Gastrocnemius medialis (tissue), 4 donors: ENCODE data around the gene PALD1. TPM values are rescaled to one million over a fixed set of nuclear protein-coding genes. Genes with fewer than 3 reads are reported as not detected.

Experiments used
- ATAC-seq, 2 donors: fragments of 150-250 bp; one replicate each; pipeline ENCODE4 v1.9.1; 2016
- DNase-seq, 2 donors: peaks; one replicate each; pipeline ENCODE4 v3.0.0-alpha.2; 2019
- H3K27ac ChIP-seq, 4 donors: fragments of 200-600 bp; sonication (generic); 1 replicate in 1 of 4; 2 replicates in 3 of 4; pipeline ENCODE4 v1.5.1; 2016 to 2018; ENCODE audit warnings: mild to moderate bottlenecking in 2 of 4, moderate library complexity in 1 of 4
- H3K27me3 ChIP-seq, 3 donors: fragments of 200-600 bp; sonication (generic) in 2 of 3; 1 replicate in 1 of 3; 2 replicates in 2 of 3; pipeline versions ENCODE4 v1.5.1 to v1.6.0; 2016 to 2019; ENCODE audit warnings: mild to moderate bottlenecking in 1 of 3, moderate library complexity in 1 of 3
- H3K36me3 ChIP-seq, 2 donors: fragments of 200-600 bp; sonication (generic) in 1 of 2; one replicate each; pipeline ENCODE4 v1.5.1; 2017 to 2018
- H3K4me1 ChIP-seq, 2 donors: fragments of 200-600 bp; sonication (generic) in 1 of 2; one replicate each; pipeline ENCODE4 v1.5.1; 2016 to 2017; ENCODE audit warnings: mild to moderate bottlenecking in 2 of 2
- H3K4me3 ChIP-seq, 4 donors: fragments of 200-600 bp; sonication (generic) in 3 of 4; 1 replicate in 1 of 4; 2 replicates in 3 of 4; pipeline ENCODE4 v1.5.1; 2016 to 2019; ENCODE audit warnings: mild to moderate bottlenecking in 2 of 4
- H3K9me3 ChIP-seq, 3 donors: fragments of 200-600 bp; sonication (generic) in 2 of 3; 1 replicate in 1 of 3; 2 replicates in 2 of 3; pipeline ENCODE4 v1.5.1; 2016 to 2019
- POLR2A ChIP-seq, 2 donors: fragments of 450-650 bp; IDR thresholded peaks; one replicate each; pipeline ENCODE4 v1.6.1; 2017; ENCODE audit warnings: antibody characterized with exemption in 2 of 2, mild to moderate bottlenecking in 2 of 2, moderate library complexity in 2 of 2
- in situ Hi-C, 4 donors: fragments of 200-750 bp; cut with MboI; loops; one replicate each; pipeline versions ENCODE4 v1.15.0 to v1.8.0; 2017; ENCODE audit warnings: low sequenced_read_pairs in 4 of 4
- intact Hi-C: fragments of 100-400 bp; cut with DNase I; formaldehyde crosslinking; loops from one replicate; pipeline ENCODE4 v1.15.1; 2023; ENCODE audit warnings: low total_unique reads
- total RNA-seq, 4 donors: library from RNA; depleted of rRNA; stranded (reverse); fragments of >200 nt; gene quantifications; one replicate each; pipeline versions ENCODE4 v1.1.0 to v1.2.3, GENCODE V29; 2016
- TF ChIP-seq, protein P1 (sequence below), 5 experiments: fragments of 450-650 bp in 3 of 5; fragments of 200-600 bp in 2 of 5; sonication (generic) in 2 of 5; IDR thresholded peaks in 4 of 5; conservative IDR thresholded peaks in 1 of 5; 1 replicate in 4 of 5; 2 replicates in 1 of 5; pipeline ENCODE4 v1.5.1; 2016 to 2019; ENCODE audit warnings: antibody characterized with exemption in 5 of 5, mild to moderate bottlenecking in 3 of 5, moderate library complexity in 3 of 5

PALD1 gene
- total RNA-seq, 4 donors from 2014 or later, result 1.4 to 4.1 (median 2.3) TPM

DNA sequence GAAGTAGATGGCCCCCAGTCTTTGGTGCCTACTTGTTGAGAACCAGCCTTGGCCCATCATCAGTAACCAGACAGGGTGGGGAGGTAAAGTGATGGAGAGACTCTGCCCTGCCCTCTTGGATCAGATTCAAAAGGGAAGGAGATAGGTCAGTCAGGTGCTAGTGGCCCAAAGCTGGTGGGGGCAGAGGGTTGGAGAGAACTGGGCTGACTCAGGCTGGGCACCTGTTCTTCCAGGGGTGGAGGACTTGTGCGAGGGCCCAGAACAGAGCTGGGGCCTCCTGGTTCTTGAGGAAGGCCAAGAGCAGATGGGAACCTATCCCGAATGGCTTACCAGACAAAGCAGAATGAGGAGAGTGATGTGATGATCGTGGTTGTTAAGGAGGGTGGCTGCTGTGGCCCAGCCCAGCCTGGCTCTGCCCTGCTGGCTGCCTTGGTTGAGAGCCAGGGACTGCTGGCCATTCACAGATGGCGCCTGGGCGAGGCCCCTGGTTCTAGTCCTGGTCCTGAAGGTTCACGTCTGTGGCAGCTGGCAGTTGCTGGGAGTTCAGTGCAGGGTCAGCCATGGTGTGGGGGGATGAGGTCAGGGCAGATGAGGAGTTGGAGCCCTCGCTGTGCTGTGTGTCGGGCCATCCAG is 36.6 kb downstream of the PALD1 start:
- DNase-seq (peak; percentile 63 to 87), ATAC-seq (peak; percentile 85 to 94)
- Histone ChIP-seq H3K27me3 (no peaks in the 10 kb centered on the region), H3K4me3 (no peak overlapping the region), H3K27ac (peak overlapping the region; percentile 35 to 78 (median 71)), H3K36me3 (no peaks in the 10 kb centered on the region), H3K9me3 (no peaks in the 10 kb centered on the region), H3K4me1 (peaks cover 41 to 47% of the 10 kb centered on the region in 2 donors)
- in situ Hi-C loops (loop anchor here in 1 of 4 donors (10.0 kb wide), 1 partner anchor 50 kb away; no protein-coding TSS in a partner anchor), intact Hi-C loops (no loop called here)
- TF ChIP-seq POLR2A (IDR thresholded peaks at IDR 0.05), result no peak
- TF ChIP-seq, protein P1, sequence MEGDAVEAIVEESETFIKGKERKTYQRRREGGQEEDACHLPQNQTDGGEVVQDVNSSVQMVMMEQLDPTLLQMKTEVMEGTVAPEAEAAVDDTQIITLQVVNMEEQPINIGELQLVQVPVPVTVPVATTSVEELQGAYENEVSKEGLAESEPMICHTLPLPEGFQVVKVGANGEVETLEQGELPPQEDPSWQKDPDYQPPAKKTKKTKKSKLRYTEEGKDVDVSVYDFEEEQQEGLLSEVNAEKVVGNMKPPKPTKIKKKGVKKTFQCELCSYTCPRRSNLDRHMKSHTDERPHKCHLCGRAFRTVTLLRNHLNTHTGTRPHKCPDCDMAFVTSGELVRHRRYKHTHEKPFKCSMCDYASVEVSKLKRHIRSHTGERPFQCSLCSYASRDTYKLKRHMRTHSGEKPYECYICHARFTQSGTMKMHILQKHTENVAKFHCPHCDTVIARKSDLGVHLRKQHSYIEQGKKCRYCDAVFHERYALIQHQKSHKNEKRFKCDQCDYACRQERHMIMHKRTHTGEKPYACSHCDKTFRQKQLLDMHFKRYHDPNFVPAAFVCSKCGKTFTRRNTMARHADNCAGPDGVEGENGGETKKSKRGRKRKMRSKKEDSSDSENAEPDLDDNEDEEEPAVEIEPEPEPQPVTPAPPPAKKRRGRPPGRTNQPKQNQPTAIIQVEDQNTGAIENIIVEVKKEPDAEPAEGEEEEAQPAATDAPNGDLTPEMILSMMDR (IDR thresholded peaks at IDR 0.05 in 4 of 5, conservative IDR thresholded peaks at IDR 0.05 in 1 of 5), result no peak

DNA sequence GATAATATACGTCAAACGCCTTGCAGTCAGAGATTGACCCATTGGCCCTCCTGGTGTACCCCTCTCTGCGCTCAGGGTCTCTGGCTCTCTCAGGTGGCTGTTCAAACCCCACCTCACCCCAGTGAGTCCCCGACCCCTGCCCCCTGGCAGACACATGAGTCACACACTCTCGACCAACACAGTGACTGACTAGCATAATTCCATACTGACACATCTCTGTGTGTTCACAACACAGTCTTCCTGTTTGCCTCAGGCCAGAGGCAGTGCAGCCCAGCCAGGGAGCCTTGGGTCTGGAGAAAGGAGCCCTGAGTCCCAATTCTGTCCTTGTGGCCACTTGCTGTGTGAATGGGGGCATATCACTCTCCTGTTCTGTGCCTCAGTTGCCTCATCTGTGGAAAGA is 40.1 kb downstream of the PALD1 start:
- no peaks in the 10 kb centered on the region for H3K36me3 ChIP-seq
- H3K9me3 ChIP-seq, result no peaks in the 10 kb centered on the region
- no peak overlapping the region for H3K27ac ChIP-seq
- DNase-seq, result no peak
- TF ChIP-seq, protein P1 (IDR thresholded peaks at IDR 0.05 in 4 of 5, conservative IDR thresholded peaks at IDR 0.05 in 1 of 5), result no peak
- no peak for TF ChIP-seq POLR2A (IDR thresholded peaks at IDR 0.05)
- peaks cover 16 to 18% of the 10 kb centered on the region in 2 donors for H3K4me1 ChIP-seq
- H3K27me3 ChIP-seq, result no peaks in the 10 kb centered on the region
- intact Hi-C loops (no loop called here), in situ Hi-C loops (loop anchor here in 1 of 4 donors (10.0 kb wide), 1 partner anchor 54 kb away; no protein-coding TSS in a partner anchor)
- H3K4me3 ChIP-seq, result no peak overlapping the region
- ATAC-seq, result no peak

DNA sequence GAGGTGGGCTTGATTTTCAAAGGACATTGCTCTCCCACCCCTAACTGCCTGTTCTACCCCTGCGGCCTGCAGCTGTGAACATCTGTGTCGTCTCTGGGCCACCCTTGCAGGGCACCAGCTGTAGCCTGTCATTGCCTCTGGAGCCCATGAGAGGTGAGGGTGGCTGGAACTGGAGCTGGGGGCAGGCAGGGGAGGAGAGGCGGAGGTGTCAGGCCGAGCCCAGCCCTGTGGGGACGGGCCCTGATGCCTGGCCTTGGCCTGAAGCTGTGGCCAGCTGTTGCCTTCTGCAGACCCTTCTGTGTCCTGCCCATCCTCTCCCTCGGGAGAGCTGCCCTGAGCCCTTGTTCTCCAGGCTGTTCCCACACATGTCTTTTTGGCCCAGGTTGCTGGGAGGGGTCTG is 44.5 kb downstream of the PALD1 start:
- H3K36me3 ChIP-seq, result no peaks in the 10 kb centered on the region
- DNase-seq (no peak), ATAC-seq (no peak)
- H3K27me3 ChIP-seq, result no peaks in the 10 kb centered on the region
- no peaks in the 10 kb centered on the region for H3K9me3 ChIP-seq
- TF ChIP-seq POLR2A (IDR thresholded peaks at IDR 0.05), result no peak
- TF ChIP-seq, protein P1 (IDR thresholded peaks at IDR 0.05 in 4 of 5, conservative IDR thresholded peaks at IDR 0.05 in 1 of 5), result no peak
- H3K27ac ChIP-seq, result no peak overlapping the region
- no peaks in the 10 kb centered on the region for H3K4me1 ChIP-seq
- intact Hi-C loops (no loop called here), in situ Hi-C loops (no loop called here)
- H3K4me3 ChIP-seq, result no peak overlapping the region

DNA sequence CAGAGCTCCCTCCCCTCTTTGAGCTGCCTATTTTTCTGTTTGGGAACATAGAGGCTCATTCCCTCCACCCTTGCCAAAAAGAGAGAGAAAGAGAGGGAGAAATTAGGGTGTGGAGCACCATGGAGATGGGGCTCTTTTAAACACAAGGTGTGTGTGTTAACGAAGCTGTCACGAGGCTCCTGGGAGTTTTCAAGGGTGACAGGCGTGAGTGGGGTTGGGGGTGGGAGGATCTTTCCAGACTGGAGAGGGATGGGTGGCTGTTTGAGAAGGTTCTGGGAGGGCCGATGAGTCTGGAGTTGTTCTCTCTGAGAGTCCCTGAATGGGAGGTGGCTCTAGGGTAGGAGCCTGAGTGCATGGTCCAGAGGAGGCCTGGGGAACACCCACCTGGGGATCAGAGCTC is 45.0 kb downstream of the PALD1 start:
- no peaks in the 10 kb centered on the region for H3K36me3 ChIP-seq
- no peaks in the 10 kb centered on the region for H3K27me3 ChIP-seq
- no peaks in the 10 kb centered on the region for H3K4me1 ChIP-seq
- H3K27ac ChIP-seq, result no peak overlapping the region
- H3K4me3 ChIP-seq, result no peak overlapping the region
- ATAC-seq (no peak), DNase-seq (no peak)
- no peak for TF ChIP-seq POLR2A (IDR thresholded peaks at IDR 0.05)
- TF ChIP-seq, protein P1 (IDR thresholded peaks at IDR 0.05 in 4 of 5, conservative IDR thresholded peaks at IDR 0.05 in 1 of 5), result no peak
- H3K9me3 ChIP-seq, result no peaks in the 10 kb centered on the region
- in situ Hi-C loops, result no loop called here
- intact Hi-C loops, result no loop called here

DNA sequence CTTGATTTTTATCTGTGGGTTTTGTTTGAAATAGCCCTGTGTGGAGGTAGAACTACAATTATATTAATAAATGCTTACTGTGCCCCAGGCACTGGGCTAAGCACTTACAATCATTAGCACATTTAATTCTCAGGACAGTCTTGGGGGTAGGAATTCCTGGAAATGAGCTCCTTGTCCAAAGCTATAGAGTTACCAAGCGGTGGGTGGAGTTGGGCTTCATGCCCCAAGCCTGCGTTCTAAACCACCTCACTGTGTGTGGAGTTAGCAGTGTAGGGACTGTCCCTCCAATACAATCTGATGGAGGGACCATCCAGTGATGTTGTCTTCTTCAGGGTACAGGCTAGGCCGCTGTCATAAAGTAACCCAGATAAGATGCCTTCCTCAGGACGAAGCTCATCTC is 49.7 kb downstream of the PALD1 start:
- Histone ChIP-seq H3K27ac (no peak overlapping the region), H3K4me1 (no peaks in the 10 kb centered on the region), H3K36me3 (no peaks in the 10 kb centered on the region), H3K9me3 (no peaks in the 10 kb centered on the region), H3K4me3 (no peak overlapping the region), H3K27me3 (no peaks in the 10 kb centered on the region)
- DNase-seq (no peak), ATAC-seq (no peak)
- intact Hi-C loops, result no loop called here
- TF ChIP-seq, protein P1 (IDR thresholded peaks at IDR 0.05 in 4 of 5, conservative IDR thresholded peaks at IDR 0.05 in 1 of 5), result no peak
- in situ Hi-C loops, result no loop called here
